SK-N-DZ (cell line): Measurements from ENCODE around the gene TEX14.
A peak's percentile ranks its signal among the peaks of the same experiment; 100 is the strongest.
"Not testable (repeated sequence)": the region's sequence is repeated elsewhere in the genome, so short reads cannot be mapped to it uniquely, and the experiment has no call there.

Experiments
- DNase-seq: peaks from one replicate; pipeline ENCODE4 v3.0.0-alpha.2; 2015; ENCODE audit warnings: low spot score

TEX14 gene

DNA sequence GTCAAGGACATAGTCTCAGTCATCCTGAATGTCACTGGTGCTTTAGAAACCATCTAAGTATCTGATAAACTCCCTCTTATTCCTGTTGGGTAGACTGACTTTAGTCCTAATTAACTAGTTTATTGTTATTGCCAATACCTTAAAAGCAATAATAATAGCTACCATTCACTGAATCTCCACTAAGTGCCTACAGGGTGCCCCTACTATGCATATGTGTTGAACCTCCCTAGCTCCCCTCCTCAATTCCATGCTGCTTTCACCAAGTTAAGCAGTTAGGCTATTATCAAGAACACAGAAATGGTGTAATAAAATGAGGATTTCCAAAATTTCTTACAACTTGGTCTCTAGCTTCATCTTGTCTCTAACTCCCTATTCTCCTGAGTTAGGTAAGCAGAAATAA is 89.9 kb downstream of the TEX14 start:
- DNase-seq = no peak

DNA sequence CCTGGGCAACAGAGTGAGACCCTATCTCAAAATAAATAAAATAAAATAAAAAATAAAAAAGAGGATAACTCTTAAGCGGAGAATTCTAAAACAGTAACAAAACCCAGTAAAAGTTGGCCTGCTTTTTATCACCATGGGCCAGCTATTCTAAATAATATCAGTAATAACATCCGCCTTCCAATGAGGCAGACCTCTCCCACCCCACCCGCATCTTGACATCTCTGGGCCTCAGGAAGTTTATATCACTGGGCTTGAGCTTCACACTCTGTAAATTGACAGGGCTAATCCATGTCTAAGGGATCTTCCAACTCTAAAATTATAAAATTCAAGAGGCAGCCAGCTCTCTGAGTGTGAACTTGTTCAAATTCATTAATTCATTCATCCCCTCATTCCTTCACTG is 94.5 kb downstream of the TEX14 start:
- no peak for DNase-seq

DNA sequence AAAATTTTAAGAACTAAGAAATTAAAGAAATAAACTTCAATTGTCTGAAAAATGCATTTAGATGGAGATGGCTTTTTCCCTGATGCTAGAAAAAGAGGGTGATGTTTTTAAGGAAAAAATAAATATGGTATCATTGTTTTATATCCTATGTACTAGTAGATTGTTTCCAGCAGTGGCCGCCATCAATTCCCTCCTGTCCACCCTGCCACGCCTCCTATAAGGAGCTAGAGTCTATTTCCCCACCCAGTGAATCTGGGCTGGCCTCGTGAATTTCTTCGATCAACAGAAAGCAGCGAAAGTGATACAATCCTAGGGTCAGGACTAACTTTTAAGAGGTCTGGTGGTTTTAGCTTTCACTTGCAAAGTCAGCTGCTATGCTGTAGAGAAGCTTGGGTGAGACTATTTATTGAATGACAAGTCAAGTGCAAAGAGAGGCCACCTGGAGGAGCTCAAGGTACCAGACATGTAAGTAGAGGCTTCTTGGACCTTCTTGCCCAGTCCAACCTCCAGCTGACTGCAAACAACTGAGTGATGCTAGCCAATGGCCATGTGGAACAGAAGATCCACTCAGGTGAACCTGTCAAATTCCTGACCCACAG is 96.6 kb downstream of the TEX14 start:
- DNase-seq = no peak

DNA sequence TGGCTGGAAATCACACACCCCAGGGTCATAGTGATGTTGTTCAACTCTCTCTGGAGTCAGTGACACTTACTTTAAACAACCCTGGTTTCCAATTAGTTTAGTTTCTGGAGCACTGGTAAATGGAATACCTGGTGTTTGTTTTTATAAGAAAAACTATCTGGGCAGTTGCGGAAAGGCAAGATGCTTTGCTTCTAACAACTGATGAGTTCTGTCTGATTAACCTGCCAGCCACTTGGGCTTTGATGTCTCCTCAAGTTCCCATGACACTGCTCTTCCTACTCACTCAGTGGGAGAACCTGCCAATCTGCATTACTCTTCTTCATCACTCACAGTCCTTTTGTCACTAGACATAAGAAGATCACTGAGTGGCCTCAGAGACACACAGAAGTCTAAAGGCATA is 98.7 kb downstream of the TEX14 start:
- DNase-seq = no peak

DNA sequence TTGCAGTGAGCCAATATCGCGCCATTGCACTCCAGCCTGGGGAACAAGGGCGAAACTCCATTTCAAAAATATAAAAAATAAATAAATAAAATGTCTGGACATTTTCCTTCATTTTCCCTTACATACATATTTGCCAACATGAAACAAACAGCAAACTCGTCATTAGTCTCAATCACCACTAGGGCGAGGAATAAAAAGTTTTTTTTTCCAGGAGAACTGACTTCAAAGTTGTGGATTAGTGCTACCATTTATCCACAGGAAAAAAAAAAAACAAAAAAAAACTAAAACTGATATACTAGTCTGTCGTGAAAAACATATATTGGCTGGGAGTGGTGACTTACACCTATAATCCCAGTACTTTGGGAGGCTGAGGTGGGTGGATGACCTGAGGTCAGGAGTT is 100.4 kb downstream of the TEX14 start:
- no peak for DNase-seq

DNA sequence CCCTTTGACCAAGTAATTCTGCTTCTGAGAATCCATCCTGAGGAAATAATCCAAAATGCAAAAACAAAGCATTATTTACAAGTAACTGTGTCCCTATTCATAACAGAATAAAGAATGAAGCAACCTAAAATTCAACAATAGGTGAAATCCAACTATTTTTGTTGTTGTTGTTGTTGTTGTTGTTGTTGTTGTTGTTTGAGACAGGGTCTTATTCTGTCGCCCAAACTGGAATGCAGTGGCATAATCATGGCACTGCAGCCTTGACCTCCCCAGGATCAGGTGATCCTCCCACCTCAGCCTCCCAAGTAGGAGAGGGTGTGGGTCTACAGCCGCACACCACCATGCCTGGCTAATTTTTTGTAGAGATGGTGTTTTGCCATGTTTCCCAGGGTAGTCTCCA is 101.5 kb downstream of the TEX14 start:
- no peak for DNase-seq

DNA sequence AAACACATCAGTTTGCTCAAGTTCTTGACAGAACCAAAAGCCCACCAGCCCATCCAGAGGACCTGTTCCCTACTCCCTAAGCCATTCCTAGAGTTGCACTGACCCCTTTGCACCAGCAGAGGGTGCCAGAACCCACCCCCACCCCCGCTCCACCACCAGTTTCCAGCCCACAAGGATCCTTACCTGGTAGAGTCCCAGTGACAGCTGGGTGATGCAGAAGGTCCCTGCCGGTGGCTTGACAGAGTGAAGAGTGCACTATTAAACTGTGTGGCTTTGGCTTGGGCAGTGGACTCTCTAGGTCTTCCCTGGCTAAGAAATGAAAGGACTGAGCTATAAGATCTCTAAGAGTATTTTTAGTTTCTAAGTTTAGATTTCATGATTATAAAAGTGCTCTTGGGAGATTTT is 104.1 kb downstream of the TEX14 start:
- peak; percentile 66 for DNase-seq

DNA sequence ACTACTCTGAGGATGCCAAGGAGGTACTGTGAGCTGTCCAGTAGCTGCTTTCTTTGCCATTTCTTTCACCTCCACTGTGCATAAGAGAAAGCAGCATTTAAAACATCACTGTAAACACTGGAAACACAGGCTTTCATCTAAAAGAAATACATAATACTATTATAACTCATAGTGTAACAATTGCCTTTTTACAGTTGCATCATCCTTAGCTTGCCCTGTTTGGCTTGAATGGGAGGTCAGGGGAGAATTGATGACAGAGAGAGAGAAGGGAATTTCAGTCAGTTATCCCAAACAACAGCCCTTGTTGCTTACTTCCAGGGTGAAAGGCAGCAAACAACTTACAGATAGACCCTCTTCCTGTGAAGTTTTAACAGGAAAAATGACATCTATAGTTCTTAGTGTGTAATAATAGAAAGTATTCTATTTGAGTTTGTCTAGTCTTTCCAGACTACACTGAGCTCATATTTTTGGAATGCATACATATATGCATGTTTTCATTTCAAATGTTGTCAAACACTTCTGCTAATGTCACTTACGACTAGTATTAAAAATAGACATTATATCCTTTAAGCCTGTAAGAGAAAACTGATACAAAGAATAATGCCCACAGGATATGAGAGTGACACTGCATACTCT is 105.7 kb downstream of the TEX14 start:
- no peak for DNase-seq

DNA sequence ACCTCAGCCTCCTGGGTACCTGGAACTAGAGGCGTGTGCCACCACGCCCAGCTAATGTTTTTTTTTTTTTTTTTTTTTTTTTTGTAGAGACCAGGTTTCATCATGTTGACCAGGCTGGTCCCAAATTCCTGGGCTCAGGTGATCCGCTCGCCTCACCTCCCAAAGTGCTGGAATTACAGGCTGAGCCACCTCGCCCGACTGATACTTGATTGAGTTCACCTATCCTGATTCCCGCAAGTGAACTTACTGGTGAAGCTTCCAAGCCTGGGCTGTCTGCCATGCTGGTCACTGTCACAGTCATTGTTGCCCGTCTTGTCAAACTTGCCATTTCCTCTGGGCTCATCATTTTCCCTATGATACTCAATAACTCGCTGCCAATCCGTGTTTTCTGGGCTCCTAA is 106.3 kb downstream of the TEX14 start:
- no peak for DNase-seq

DNA sequence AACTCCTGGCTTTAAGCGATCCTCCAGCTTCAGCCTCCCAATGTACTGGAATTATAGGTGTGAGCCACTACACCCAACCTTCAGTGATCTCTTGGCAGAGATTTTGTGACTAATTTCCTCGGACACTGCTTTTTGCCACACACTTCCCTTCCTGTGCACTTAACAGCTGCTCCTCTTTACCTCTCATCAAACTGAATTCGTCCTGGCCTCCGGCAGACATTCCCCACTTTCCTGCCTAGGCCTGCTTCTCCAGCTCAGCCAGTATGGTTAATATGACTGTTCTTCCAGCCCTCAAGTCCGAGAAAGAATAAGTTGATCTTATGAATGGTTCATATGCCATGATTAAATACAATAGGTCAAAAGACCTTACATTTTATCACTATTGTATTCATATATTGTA is 108.4 kb downstream of the TEX14 start:
- DNase-seq = no peak

DNA sequence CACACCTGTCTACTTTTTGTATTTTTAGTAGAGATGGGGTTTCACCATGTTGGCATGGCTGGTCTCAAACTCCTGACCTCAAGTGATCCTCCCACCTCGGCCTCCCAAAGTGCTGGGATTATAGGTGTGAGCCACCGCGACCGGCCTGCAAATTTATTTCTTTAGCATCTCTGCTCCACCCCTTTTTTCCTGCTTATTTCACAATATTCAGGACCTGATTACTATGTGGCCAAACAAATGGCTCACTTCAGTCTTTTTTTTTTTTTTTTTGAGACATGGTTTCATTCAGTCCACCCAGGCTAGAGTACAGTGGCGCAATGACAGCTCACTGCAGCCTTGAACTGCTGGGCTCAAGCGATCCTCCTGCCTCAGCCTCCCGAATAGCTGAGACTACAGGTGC is 109.1 kb downstream of the TEX14 start:
- not testable (repeated sequence) for DNase-seq

DNA sequence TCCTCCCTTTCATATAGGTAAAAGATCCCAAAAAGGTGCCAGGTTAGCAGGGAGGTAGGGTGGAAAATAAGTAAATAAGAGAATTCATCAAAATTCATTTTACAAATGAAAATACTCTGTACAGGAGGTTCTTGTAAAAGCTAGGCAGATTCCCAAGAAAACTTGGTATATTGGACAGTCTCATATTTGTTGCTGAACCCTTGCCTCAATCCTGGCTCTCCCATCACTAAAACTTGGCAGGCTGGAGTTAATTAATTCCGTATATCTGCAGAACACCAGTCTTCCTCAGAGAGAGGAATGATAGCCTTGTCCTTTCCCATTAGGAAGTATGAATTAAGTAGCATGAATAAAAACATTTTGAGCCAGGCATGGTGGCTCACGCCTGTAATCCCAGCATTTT is 111.2 kb downstream of the TEX14 start:
- no peak for DNase-seq

DNA sequence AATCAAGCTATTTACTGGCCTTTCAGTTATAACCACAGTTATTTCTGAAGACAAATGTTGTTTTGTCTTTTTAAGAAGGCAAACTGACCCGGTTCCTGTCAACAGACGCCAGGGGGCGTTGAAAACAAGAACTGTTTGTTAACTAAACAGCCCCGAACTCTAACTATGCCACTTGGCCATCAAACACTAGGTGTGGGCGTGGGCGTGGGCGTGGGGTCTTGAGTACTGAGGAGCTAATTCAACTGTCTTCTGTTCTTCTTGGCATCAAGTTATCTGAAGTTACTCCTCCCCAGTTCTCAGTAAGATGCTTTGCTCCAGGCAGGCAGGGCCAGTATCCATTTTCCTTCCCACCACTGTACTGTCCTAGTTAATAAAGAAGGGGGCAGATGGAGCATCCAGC is 114.1 kb downstream of the TEX14 start:
- peak; percentile 52 for DNase-seq

DNA sequence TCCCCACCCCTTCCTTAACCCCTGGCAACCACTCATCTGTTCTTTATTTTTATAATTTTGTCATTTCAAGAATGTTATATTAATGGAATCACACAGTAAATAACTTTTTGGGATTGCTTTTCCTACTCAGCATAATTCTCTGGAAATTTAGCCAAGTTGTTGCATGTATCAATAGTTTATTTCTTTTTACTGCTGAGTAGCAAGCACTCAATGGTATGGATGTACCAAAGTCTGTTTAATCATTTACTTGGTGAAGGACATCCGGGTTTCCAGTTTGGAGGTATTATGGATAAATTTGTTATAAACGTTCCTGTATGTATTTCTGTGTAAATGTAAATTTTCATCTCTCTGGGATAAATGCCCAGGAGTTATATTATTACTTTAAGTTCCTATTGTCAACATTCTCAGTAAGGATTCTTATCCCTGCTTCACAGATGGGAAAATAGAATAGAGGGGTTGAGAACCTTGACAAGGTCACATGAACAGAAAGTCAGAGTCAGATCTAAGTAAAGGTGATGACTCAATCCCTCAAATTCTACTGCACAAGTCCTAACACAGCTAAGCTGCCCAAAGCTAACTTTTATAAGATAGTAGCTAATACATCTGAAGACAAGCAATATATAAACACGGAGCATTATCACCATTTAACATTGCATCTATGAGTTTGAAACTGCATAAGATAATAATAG is 115.0 kb downstream of the TEX14 start:
- no peak for DNase-seq

DNA sequence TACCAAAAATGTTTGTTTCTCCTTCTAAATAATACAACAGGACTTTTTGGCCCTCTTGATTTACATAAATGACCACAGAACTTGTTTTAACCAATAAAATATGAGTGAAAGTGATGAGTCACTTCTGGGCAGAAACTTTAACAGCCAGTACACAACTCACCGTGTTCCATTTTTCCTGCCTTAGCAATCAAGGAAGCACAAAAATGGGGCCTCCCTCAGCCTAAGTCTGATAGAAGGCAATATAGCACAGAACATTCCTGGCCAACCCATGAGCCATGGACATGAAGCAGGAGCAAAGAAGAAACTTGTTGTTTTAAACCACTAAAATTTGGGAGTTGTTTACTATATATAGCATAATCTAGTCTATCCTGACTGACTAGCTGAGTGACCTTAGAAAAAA is 116.3 kb downstream of the TEX14 start:
- no peak for DNase-seq

DNA sequence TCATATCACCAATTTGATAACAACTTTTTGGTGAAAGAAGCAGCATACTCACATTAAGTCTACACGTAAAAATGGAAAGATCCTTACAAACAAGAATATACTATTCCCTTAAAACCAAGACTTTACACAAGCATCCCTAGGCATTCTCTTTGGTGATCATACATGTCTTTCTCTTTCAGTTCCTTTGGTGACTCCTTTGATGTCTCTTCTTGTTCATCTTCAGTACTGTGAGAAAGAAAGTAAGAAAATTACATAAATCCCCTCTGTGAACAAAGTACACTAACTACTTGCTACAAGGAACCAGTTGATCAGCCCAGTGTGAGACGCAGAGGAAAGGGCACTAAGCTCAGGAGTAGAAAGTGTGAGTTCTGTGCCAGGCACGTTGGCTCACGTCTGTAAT is 117.8 kb downstream of the TEX14 start:
- no peak for DNase-seq

DNA sequence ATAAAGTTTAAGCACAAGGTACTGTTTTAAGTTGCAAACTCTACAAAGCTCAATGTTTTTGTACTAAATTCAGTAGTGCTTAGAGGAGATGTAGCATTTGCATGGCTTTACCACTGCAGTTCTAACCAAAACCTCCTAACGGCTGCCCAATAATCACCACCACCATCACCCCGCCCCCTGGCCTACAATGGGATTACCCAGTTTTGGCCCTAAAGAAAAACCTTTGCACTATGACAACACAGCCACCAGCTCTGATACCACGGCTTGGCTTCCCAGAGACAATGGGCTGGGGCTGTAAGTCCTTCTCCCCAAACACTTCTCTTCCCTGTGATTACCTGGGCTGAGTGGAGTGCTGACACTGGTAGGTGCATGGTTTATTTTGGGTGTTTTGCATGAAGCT is 119.0 kb downstream of the TEX14 start:
- no peak for DNase-seq

DNA sequence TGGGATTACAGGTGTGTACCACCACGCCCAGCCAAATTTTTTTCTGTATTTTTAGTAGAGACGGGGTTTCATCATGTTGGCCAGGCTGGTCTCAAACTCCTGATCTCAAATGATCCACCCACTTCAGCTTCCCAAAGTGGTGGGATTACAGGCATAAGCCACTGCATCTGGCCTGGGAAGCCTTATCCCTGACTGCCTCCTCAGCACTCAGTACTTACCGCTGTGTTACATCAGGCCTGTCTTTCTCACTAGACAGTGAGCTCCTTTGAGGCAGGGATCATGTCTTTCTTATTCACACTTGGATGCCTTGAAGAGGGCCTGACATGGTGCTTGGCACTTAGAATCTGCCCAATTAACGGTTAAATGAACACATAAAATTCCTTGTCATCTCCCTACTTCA is 121.1 kb downstream of the TEX14 start:
- no peak for DNase-seq

DNA sequence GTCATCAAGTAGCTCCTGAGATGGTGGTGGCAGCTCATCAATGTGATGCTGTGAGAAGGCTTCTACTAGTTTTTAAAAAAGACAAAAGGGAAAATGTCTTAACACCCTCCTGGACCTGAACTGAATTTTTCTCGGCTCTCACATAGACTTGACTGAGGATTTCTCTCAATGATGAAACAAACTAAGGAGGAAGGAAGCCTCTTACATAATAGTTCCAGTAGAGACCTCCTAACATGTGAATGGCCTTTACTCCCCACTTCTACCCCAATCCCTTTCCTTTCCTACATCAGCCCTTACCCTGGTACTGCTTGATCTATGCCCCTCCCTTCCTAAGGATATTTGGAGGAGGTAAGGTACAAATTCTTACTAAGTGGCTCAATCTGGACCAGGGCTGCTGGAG is 122.6 kb downstream of the TEX14 start:
- no peak for DNase-seq

DNA sequence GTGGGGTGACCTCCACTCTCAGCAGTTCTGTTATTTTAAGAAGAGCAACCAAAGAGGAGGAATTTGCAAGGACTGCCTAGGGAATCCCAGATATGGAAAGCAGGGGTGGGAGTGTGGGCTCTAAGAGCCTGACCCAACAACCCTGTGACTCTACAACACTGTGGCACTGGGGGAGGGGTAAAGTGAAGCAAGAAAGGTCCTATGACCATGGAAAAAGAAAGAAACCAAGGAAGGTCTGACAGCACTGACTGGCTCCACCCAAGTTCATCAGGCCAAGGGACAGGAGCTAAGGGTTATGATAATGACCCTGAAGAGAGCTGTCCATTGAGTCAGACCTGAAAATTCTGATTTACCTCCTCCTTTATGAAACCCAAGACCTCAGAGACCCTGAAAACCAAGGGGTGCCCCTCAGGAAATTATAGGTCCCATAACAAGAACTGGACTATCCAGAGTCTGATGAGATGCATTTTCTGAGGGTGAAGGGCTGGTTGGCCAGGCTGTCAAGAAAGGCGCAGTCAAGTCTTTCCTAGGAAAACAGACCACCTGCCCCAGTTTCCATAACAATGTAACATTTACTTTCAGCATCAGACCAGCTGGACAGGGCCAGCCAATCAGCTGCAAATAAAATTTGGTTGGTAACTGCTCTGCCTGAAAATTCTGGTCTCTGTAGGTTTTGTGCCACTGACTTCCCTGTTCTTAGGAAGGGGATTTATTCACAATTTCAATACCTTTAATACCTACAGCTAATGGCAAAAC is 123.6 kb downstream of the TEX14 start:
- DNase-seq = no peak

DNA sequence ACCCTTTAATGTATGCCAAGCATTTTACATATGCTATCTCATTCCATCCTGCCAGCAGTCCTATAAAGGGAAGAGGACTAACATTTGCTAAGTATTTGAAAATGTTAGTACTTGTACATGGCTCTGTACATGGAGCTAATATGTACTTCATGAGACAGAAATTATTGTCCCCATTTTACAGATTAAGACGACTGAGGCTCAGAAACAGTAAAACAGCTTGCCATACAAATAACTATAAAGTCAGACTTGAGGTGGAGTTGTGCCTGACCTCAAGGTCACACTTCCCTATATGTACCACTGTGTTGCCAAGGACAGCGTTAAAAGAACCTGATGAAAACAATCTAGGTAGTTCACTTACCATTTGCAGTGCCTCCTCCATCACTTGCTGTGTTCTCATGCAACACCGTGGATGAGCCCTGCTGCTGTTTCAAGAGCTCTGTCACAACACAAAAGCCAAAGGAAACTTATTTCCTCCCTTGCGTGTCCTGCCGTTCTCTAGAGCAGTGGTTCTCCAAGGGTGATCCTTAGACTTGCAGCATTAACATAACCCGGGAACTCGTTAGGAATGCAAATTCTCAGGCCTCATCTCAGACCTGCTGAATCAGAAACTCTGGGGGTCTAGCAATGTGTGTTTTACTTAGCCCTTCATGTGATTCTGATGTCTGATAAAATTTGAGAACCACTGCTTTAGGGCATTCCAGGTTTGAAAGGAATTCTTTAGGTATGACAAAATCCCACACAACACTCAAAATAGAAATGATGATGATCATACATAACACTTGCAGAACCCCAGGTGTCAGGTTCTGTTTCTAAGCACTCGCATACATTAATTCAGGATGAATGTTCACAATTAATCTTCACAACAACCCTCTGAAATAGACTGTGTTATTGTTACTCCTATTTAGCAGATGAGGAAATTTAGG is 126.2 kb downstream of the TEX14 start:
- no peak for DNase-seq

DNA sequence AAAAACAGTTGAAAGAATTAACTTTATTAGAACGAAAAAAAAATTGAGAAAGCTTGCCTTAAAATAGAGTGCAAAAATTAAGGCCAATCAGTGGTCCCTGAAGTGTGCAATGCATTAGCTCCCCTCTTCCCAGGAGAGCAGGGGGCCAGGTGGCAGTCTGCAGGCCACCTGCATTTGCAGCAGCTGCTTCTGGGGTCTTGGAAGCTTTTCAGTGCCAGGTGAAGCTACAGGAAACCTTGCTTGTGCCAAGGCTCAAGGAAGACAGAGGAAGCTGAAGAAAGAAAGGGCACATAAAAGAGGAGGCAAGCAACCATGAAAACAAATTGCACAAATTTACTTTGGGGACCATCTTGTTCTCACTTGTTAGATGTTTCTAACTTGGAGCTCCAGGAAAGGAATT is 126.9 kb downstream of the TEX14 start:
- no peak for DNase-seq
